Adrenal gland (tissue), 12 donors: Measurements from ENCODE around the gene POLDIP3. TPM values are rescaled to one million over a fixed set of nuclear protein-coding genes. Genes with fewer than 3 reads are reported as not detected.

ENCODE experiments used
- DNase-seq, 7 donors: peaks; one replicate each; pipeline ENCODE4 v3.0.0-alpha.2; 2019 to 2020
- H3K27ac ChIP-seq, 5 donors: fragments of 200-600 bp; sonication (generic) in 4 of 5; 1 replicate in 3 of 5; 2 replicates in 2 of 5; pipeline versions ENCODE4 v1.5.1 to v1.8.0; 2016 to 2020; ENCODE audit warnings: mild to moderate bottlenecking in 1 of 5
- H3K27me3 ChIP-seq: fragments of 200-600 bp; 2 replicates; pipeline ENCODE4 v1.8.0; 2021
- H3K36me3 ChIP-seq, 2 donors: fragments of 200-600 bp; replicated peaks in 1 of 2; 1 replicate in 1 of 2; 2 replicates in 1 of 2; pipeline versions ENCODE4 v1.5.1 to v1.8.0; 2018 to 2022
- H3K4me1 ChIP-seq, 2 donors: fragments of 200-600 bp; replicated peaks in 1 of 2; 1 replicate in 1 of 2; 2 replicates in 1 of 2; pipeline versions ENCODE4 v1.5.1 to v1.8.0; 2018 to 2021
- H3K4me3 ChIP-seq, 4 donors: fragments of 200-600 bp; sonication (generic) in 3 of 4; one replicate each; pipeline ENCODE4 v1.5.1; 2016 to 2018
- H3K9me3 ChIP-seq, 3 donors: fragments of 200-600 bp; sonication (generic) in 1 of 3; replicated peaks in 1 of 3; 1 replicate in 2 of 3; 2 replicates in 1 of 3; pipeline versions ENCODE4 v1.5.1 to v1.8.0; 2016 to 2021
- POLR2A ChIP-seq, 2 donors: fragments of 450-650 bp; IDR thresholded peaks; one replicate each; pipeline ENCODE4 v1.6.1; 2017; ENCODE audit warnings: antibody characterized with exemption in 2 of 2, mild to moderate bottlenecking in 2 of 2, moderate library complexity in 1 of 2
- WGBS, 4 donors: extraction: QIAGEN DNeasy Blood & Tissue Kit in 2 of 4; methylation state at CpG; one replicate each; pipeline versions ENCODE4 v1.1.5 to v1.1.7; 2013 to 2017; 5-methylcytosine and 5-hydroxymethylcytosine counted together
- intact Hi-C, 2 donors: fragments of 100-400 bp; cut with DNase I; formaldehyde crosslinking; loops; one replicate each; pipeline versions ENCODE4 v1.14.1 to v1.15.0; 2022 to 2023
- polyA plus RNA-seq, 3 donors: library from polyadenylated mRNA; stranded (reverse); fragments of 200-250 nt in 2 of 3; fragments of 350-450 nt in 1 of 3; fragmentation: Illumina TruSeq in 1 of 3; extraction: RNeasy Lipid Tissue Mini Kit (QIAGEN cat#74804) in 1 of 3; gene quantifications; one replicate each; pipeline ENCODE4 v1.2.3, GENCODE V29; 2013 to 2014
- total RNA-seq, 9 donors: library from RNA; depleted of rRNA in 4 of 9; stranded (reverse); fragments of >200 nt in 4 of 9; fragments of 120-200 nt in 1 of 9; fragmentation: NEBNext Ultra II Directional in 1 of 9; extraction: Animal tissue kit (Norgen Biotek cat#: 25700) in 1 of 9; gene quantifications; one replicate each; pipeline versions ENCODE4 v1.1.0 to v1.2.4, GENCODE V29; 2013 to 2023
- TF ChIP-seq, protein P1 (sequence below), 6 experiments: fragments of 450-650 bp in 4 of 6; fragments of 200-600 bp in 2 of 6; sonication (generic) in 1 of 6; IDR thresholded peaks; 1 replicate in 5 of 6; 2 replicates in 1 of 6; pipeline versions ENCODE4 v1.5.1 to v1.8.0; 2016 to 2021; ENCODE audit warnings: antibody characterized with exemption in 6 of 6, mild to moderate bottlenecking in 2 of 6, moderate library complexity in 1 of 6
- donor health status: healthy with polysubstance abuse.
- donor health status: Bipolar disorder and iron deficiency.
- donor health status: DM: yes; HTN: yes; CAD: no.
- donor health status: DM: no; HTN: no; CAD: no.
- donor health status: DM: no; HTN: no; CAD: no.
- donor health status: DM: yes; HTN: yes; CAD: no.

The POLDIP3 gene
- total and polyA plus RNA-seq, 12 donors: 18.7 to 80.2 (median 45.4) TPM

DNA sequence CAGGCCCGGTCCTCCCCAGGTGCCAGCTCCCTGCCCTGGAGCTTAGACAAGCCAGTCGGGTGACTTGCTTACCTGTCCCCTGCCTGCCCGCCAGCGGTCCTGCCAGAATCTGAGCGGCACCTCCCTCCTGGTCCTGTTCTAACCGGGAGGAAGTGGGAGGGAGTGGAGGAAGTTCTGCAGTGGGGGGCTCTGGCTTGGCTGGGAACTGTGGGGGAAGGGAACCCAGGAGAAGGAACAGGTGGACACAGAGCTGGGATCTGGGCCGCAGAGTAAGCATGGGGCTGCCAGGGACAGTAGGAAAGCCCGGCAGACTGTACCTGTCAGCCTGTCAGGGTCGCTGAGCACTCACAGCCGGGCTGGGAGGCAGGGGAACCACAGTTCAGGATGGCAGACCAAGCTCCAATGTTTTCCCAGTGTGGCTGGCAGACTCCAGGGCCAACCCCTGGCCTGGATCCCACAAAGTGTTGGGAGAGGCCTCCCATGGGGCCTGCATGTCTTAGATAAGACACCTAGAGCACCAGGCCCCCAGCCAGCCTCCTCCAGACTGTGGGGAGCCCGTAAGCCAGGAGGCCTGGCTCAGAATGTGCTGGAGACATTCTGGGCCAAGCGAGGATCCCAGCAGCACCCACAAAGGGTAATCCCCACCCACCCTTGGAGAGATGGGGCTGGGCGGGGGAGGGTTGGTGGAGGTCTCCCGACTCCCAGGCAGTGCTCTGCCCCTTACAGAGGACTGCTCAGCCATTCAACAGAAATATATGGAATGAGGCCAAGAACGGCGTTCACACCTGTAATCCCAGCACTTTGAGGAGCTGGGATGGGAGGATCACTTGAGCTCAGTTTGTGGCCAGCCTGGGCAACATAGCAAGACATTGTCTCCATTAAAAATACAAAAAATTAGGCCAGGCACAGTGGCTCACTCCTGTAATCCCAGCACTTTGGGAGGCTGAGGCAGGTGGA is 32.2 kb upstream of the POLDIP3 start:
- WGBS, 4 donors: 30 to 42% (median 35%) methylated on average over 8 to 16 of the region's 16 CpGs
- Histone ChIP-seq H3K4me1 (peaks cover 59 to 71% of the 10 kb centered on the region in 2 donors), H3K27ac (peak overlapping the region; percentile 51 to 94 (median 77)), H3K4me3 (peak overlapping the region in 1 of 4 donors; percentile 16), H3K36me3 (no peaks in the 10 kb centered on the region), H3K9me3 (no peaks in the 10 kb centered on the region), H3K27me3 (no peaks in the 10 kb centered on the region)
- DNase-seq: peak; percentile 52 to 87 (median 82)
- TF ChIP-seq POLR2A (IDR thresholded peaks at IDR 0.05): peak in 1 of 2 donors; percentile 27
- TF ChIP-seq, protein P1, sequence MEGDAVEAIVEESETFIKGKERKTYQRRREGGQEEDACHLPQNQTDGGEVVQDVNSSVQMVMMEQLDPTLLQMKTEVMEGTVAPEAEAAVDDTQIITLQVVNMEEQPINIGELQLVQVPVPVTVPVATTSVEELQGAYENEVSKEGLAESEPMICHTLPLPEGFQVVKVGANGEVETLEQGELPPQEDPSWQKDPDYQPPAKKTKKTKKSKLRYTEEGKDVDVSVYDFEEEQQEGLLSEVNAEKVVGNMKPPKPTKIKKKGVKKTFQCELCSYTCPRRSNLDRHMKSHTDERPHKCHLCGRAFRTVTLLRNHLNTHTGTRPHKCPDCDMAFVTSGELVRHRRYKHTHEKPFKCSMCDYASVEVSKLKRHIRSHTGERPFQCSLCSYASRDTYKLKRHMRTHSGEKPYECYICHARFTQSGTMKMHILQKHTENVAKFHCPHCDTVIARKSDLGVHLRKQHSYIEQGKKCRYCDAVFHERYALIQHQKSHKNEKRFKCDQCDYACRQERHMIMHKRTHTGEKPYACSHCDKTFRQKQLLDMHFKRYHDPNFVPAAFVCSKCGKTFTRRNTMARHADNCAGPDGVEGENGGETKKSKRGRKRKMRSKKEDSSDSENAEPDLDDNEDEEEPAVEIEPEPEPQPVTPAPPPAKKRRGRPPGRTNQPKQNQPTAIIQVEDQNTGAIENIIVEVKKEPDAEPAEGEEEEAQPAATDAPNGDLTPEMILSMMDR (IDR thresholded peaks at IDR 0.05): no peak
- intact Hi-C loops: no loop called here

DNA sequence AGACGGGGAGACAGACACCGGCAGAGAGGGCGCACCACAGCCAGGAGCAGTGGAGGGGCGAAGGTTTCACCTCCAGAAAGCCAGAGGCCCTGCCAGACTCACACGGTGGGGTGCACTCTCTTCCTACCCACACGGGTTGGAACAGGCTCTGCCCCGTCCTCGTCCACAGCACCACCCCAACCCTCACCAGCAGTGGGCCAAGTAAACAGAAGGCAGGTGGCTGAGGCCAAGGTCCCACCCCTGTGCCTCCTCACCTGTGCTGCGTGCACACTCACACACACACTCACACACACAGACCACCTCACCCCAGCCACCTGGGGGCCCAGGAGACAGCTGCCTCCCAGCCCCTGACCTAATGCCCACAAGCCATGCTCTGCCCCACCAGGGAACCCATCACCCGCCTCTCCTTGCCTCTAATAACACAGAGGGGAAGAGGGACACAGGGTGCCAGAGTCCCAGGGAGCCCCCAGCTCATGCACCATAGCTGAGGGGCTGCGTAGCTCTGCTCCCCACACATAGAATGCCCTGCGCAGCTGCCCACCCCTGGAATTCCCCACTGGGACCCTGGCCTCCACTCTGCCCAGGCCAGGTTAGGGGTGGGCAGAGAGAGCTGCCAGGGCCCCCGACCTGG is 31.4 kb upstream of the POLDIP3 start:
- Histone ChIP-seq H3K9me3 (no peaks in the 10 kb centered on the region), H3K36me3 (no peaks in the 10 kb centered on the region), H3K4me1 (peaks cover 65 to 78% of the 10 kb centered on the region in 2 donors), H3K4me3 (peak overlapping the region in 1 of 4 donors; percentile 16), H3K27me3 (no peaks in the 10 kb centered on the region), H3K27ac (peak overlapping the region; percentile 51 to 94 (median 77))
- TF ChIP-seq POLR2A (IDR thresholded peaks at IDR 0.05): no peak
- TF ChIP-seq, protein P1 (IDR thresholded peaks at IDR 0.05): no peak
- WGBS, 4 donors: 66 to 76% (median 67%) methylated on average over 5 to 13 of the region's 13 CpGs
- intact Hi-C loops: no loop called here
- DNase-seq: peak in 1 of 7 donors; percentile 37

DNA sequence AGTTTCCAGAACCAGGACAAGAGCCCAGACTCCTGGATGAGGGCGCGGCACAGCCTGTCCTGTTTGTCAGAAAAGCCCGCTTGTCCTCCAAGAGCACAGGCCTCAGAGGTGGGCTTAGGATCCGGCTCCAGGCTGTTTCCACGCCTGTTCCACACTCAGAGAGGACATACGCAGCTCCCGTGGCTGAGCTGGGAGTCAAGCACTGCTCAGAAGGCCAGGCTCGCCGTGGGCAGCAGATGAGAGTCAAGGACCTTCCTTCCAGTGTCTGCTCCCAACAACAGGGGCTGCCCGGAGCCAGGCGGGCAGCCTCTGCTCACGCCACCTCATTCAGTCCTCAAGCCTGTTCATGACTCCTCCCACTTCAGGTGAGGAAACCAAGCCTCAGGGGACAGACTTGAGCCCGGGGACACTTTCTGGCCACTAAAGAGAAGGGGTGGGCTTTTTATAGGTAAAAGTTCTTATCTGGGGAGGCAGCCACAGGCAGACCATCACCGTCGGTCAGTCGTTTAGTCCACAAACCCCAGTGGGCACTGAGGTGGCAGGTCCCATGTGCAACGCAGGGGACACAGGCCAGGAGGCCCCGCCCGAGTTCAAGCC is 30.8 kb upstream of the POLDIP3 start:
- no peak for TF ChIP-seq POLR2A (IDR thresholded peaks at IDR 0.05)
- TF ChIP-seq, protein P1 (IDR thresholded peaks at IDR 0.05): no peak
- Histone ChIP-seq H3K4me3 (peak overlapping the region in 1 of 4 donors; percentile 16), H3K36me3 (no peaks in the 10 kb centered on the region), H3K4me1 (peaks cover 65 to 78% of the 10 kb centered on the region in 2 donors), H3K9me3 (no peaks in the 10 kb centered on the region), H3K27me3 (no peaks in the 10 kb centered on the region), H3K27ac (peak overlapping the region; percentile 51 to 94 (median 77))
- peak in 3 of 7 donors; percentile 60 to 72 (median 63) for DNase-seq
- intact Hi-C loops: no loop called here
- WGBS, 4 donors: 40 to 68% (median 58%) methylated on average over 7 to 19 of the region's 19 CpGs
